SKM-1 (cell line): ENCODE results near the gene ARHGAP26.

Experiments
- DNase-seq: peaks from one replicate; lab custom pipeline; 2025; ENCODE audit not compliant: unreplicated experiment; lab: John Stamatoyannopoulos, UW

ARHGAP26 gene

GRCh38 chr5:143147902-143148301 is 377.7 kb downstream of the ARHGAP26 start:
- DNase-seq, result no peak

DNA sequence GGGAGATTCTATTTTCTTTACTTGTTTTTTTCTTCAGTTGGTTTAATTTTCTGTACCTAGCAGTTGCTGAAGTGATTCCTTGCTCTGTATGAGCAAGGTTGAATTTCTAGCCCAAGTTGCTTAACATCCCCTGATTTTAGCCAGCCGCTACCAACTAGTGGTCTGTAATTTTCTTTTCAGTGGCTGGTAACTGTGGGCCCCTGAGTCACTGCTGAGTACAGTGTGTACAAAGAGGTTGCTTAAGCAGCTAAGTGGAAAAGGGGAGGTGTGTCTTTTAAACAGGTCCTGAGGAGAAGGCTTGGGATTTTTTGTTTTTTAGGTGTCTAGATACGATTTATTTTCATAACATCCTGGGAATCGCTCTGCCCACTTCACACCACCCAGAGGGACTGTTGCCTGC is 378.6 kb downstream of the ARHGAP26 start:
- no peak for DNase-seq

- no peak for DNase-seq
Observed at GRCh38 chr5:143149759-143150158, 379.6 kb downstream of the ARHGAP26 start.

GRCh38 chr5:143151056-143151700 is 381.0 kb downstream of the ARHGAP26 start:
- no peak for DNase-seq

- DNase-seq, result no peak
Observed at GRCh38 chr5:143152445-143152844, 382.3 kb downstream of the ARHGAP26 start.

DNA sequence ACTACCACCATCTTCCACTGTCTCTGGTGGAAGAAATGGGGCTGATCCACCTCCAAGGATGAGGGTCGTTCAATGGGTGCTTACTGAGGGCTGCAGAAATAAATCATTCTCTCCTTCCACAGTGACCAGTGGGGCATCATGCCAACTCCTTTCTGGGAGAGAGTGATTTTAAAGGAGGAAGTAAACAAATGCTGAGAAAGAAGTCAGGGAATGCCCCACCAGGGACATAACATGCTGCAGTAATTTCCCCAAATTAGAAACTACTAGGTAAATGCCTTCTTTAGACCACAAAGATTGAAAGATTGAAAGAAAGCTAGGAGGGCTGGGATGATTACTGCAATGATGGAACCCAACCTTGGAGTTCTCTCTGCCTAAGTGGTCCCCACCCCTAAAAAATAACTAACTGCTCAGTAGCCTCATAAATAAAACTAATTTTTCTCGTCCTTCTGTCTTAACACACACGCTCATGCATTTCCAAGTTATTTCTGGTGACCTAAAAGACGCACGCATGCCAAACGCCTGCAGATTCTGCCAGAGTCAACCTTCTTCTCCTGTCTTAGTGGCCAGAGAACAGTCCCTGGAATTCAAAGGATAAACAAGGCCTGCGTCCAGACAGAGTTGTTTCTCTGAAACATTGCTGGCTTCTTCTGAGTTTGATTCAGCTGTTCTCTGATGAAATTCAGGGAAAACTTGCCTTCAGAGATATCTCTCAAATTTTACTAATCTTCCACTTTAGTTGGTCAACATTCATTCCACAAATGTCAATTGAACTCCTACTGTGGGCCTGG is 383.3 kb downstream of the ARHGAP26 start:
- no peak for DNase-seq

DNA sequence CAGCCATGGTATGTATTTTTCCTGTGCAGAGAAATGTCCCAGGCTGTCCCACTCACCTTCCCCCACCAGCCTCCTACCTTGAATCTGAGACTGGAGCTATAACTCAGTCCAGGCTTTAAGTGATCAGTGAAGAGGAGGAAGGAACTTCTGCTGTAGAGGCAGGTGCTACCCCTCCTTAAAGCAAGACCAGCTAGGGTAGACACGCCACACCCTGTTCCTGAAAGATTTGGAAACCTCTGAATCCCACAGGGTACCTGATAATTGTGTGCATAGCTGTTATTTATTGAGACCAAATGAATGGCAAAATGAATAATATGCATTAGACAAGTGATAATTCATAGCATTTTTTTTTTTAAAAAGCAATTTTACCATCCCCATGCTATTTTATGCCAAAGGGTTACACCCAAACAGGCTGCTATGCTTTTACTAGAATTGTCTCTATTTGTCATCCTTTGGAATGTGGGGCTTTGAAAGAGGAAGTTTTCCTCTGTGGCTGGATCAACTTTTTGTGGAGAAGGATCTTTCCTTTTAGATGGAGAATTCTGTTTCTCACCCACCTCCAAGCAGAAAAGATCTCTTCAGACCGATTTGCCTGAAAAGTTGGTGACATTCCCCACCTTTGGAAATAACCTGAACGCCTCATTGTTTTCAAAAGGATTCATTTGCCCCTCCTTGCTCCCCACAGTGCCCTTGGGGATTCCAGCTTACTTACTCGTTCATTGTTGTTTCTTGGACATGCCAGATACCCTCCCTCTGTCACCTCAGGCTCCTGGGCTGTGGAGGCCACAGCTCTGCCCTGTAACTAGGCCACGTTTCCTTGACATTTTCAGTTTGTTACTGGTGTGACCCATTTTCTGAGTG is 384.6 kb downstream of the ARHGAP26 start:
- no peak for DNase-seq

DNA sequence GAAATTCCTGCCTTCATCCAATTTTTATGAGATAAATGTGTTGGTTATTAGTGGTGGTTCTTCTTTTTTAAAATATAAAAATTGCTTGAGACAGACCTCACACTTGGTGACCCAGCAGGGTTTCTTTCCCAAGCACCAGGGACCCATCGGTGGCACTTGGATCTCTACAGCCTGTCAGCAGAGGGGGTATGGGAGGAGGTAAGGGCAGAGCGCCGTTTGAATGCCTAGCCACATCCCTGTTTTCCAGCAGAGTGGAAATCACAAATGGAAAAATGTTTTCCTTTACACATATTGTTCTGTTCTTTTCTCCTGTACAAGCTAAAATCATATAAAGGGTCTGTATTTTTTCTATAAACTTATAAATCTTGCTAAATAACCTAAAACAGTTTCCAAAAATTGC is 385.3 kb downstream of the ARHGAP26 start:
- DNase-seq, result no peak

DNA sequence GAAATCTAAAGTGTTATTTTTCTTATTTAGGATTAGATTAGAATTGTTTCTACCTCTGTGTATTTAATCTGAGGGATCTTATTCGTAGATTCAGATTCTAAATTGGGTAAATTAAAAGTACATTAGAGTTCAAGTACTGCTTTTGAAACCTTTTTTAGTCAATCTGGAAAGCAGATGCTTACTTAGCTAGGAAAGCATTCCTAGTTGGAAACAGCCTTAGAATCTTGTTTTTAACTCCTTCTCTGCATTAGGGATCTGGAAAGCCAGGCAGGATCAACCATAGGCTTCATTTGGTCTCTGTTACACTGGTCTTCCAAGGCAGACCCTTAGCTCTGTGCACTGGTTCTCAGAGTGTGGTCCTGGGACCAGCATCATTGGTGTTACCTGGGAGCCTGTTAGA is 385.9 kb downstream of the ARHGAP26 start:
- DNase-seq, result no peak

DNA sequence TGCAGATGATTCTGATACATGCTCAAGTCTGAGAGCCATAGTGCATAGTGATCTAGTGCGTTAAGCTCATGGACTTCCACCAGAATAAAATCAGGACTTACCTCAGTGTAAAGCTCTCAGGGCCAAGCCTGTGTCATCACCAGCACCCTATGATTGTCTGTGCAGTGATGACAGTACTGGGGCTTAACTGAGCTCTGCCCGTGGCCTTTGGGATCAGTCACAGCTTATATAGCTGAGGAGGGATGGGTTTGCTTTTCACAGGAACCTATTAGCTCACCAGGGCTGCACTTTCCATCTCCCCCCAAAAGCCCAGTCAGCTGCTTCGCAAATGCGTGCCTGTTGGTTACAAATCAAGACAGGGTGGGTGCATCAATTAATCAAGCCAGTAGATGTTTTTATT is 386.4 kb downstream of the ARHGAP26 start:
- no peak for DNase-seq

- no peak for DNase-seq
Observed at GRCh38 chr5:143159031-143159430, 388.9 kb downstream of the ARHGAP26 start.

- no peak for DNase-seq
Observed at GRCh38 chr5:143161885-143162540, 391.8 kb downstream of the ARHGAP26 start.

DNA sequence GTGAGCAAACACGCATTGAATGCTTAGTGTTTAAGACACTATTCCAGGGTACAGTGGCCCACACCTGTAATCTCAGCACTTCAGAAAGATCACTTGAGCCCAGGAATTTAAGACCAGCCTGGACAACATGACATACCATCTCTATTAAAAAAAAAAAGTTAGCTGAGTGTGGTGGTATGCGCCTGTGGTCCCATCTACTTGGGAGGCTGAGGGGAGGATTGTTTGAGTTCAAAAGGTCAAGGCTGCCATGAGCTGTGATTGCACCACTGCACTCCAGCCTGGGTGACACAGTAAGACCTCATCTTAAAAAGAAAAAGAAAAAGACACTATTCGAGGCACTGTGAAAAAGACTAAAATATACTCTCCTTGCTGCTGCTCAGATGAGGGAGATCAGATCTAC is 392.6 kb downstream of the ARHGAP26 start:
- no peak for DNase-seq

DNA sequence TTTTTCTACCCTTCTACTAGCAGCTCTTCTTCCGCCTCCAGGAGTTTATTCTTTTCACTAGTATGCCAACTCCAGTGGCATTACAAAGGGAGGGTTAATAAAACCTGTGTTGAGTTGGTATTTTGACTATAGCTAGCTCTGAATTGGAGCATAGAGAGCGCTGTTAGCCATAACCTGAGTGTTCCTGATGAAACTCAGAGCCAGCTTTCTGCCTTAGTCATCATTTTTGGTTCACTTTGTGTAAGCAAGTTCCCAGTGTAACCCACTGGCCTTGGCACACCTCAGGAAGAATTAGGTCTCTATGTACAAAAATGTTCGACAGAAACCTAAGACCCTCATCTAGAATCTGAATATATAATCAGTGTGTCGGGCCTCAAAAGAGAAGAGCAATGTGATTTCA is 394.4 kb downstream of the ARHGAP26 start:
- no peak for DNase-seq

GRCh38 chr5:143165049-143165880 is 395.1 kb downstream of the ARHGAP26 start:
- no peak for DNase-seq

GRCh38 chr5:143166090-143166489 is 395.9 kb downstream of the ARHGAP26 start:
- DNase-seq, result no peak

GRCh38 chr5:143166661-143167420 is 396.7 kb downstream of the ARHGAP26 start:
- DNase-seq, result no peak

- no peak for DNase-seq
Observed at GRCh38 chr5:143168171-143168741, 398.1 kb downstream of the ARHGAP26 start.
